ENCODE data around the gene TNIP3.

TNIP3 gene

DNA sequence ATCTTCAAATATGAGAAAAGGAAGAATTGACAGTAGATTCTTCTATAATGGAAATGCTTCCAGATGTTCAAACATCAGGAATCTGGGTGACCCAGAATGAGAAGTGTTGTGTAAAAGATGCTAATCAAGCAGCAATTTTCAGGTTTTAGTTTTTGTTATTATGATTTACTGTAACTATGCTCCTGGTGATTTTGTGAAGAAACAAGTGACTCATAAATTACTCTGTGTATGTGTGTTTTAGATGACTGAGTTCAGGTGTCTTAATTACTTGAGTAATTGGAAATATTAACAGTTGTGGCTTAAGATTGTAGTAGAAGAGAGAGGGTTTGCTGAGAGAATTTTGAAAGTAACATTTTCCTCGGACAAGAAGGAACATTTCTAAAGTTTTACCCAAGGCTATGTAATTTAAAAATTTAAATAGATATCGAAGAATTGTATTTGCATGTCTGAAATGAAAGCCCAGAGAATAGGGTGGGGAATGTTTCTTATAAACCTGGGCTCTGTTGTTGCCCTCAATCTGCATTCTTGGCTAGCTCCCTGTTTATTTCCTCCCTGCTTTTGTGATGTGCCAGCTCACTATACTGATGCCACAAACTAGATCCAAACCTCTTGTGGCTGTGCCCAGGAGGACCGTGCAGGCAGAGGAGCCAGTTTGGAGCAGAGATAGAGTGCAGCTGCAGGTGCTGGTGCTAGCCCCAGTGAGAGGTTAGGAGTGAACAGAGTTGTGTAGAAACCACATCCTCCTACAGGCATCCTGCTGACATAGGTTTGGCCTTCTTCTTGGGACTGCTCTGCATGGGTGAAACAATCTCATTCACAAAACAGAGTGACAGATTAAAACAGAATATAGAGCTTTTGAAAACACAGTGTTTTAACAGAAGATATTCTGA, 25.4 kb upstream of the TNIP3 start:
- TF ChIP-seq CTCF (IDR thresholded peaks at IDR 0.05; ENCODE audit: low read length, missing control alignments), result no peak
- no peak for DNase-seq (ENCODE audit: low read depth)
- no peak overlapping the region for H3K4me3 ChIP-seq (replicated peaks; ENCODE audit: low read depth, low read length)

DNA sequence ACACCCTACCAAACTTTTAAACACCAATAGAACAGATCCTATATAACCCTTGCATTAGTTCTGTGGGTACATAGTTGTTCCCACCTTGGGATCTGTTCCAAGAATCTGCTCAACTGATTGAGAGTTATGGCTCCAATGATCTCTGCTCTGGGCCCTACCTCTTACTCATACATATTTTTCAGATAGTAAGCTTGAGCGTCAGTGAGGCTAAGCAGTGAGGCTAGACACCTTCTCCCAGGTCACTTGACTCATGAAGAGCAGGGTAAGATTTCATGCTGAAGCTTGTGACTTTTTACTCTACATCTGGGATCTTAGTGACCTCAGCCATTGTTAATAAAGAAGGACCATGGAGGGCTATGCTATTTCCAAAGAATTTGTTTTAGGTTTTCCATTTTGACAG, 23.1 kb upstream of the TNIP3 start:
- no peak for TF ChIP-seq CTCF (IDR thresholded peaks at IDR 0.05; ENCODE audit: low read length, missing control alignments)
- no peak for DNase-seq (ENCODE audit: low read depth)
- H3K4me3 ChIP-seq (replicated peaks; ENCODE audit: low read depth, low read length), result no peak overlapping the region

DNA sequence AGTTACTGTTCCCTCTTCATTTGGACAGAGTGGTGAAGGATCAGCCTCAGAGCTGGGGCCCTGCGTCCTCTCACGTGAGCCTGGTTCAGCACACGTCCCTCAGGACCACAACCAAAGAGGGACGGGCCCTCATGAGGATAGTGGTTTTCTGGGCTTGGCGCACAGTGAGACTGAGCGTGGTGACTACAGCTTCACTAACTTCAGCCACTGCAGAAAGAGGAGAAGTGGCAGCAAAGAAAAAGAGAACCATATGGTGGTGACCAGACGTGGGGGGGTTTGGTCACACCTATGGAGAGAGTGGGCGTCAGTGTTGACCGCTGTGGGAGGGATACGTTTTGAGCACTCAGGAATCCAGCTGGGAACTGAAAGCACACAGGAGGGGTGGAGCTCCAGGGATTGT, 21.8 kb upstream of the TNIP3 start:
- H3K4me3 ChIP-seq (replicated peaks; ENCODE audit: low read depth, low read length), result no peak overlapping the region
- DNase-seq (ENCODE audit: low read depth), result no peak
- no peak for TF ChIP-seq CTCF (IDR thresholded peaks at IDR 0.05; ENCODE audit: low read length, missing control alignments)

DNA sequence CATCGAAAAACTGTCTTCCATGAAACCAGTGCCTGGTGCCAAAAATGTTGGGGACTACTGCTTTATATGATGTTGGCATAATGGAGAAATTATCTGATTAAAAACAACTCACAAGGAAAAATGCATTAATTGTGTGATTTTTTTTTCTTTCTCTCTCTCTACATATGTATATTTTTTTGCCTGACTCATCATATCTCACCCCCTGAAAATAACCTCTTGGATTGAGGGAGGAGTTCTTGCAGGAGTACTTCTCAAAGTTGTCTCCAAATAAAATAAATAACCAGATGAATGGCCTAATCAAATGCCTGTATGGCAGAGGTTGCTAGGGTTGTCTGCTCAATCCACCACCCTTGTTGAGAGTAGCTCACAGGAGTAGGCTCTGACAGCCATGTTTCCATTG, 19.9 kb upstream of the TNIP3 start:
- no peak for DNase-seq (ENCODE audit: low read depth)
- H3K4me3 ChIP-seq (replicated peaks; ENCODE audit: low read depth, low read length), result no peak overlapping the region
- TF ChIP-seq CTCF (IDR thresholded peaks at IDR 0.05; ENCODE audit: low read length, missing control alignments), result no peak

- H3K4me3 ChIP-seq (replicated peaks; ENCODE audit: low read depth, low read length), result no peak overlapping the region
- no peak for TF ChIP-seq CTCF (IDR thresholded peaks at IDR 0.05; ENCODE audit: low read length, missing control alignments)
- no peak for DNase-seq (ENCODE audit: low read depth)
These were observed 19.2 kb upstream of the TNIP3 start for GRCh38 chr4:121183361-121183760.

- no peak for TF ChIP-seq CTCF (IDR thresholded peaks at IDR 0.05; ENCODE audit: low read length, missing control alignments)
- H3K4me3 ChIP-seq (replicated peaks; ENCODE audit: low read depth, low read length), result no peak overlapping the region
- peak; percentile 40 for DNase-seq (ENCODE audit: low read depth)
These were observed 18.2 kb upstream of the TNIP3 start for GRCh38 chr4:121182296-121182695.

GRCh38 chr4:121181493-121181892, 17.4 kb upstream of the TNIP3 start:
- TF ChIP-seq CTCF (IDR thresholded peaks at IDR 0.05; ENCODE audit: low read length, missing control alignments), result no peak
- no peak for DNase-seq (ENCODE audit: low read depth)
- H3K4me3 ChIP-seq (replicated peaks; ENCODE audit: low read depth, low read length), result no peak overlapping the region

Measured in fibroblast of pulmonary artery (primary cell).